Endothelial cell of umbilical vein (primary cell): ENCODE measurements around the gene C2orf74.

Source experiments
- CTCF ChIP-seq, 2 donors: IDR thresholded peaks; 1 replicate in 1 of 2; 2 replicates in 1 of 2; pipeline ENCODE4 v1.5.1; 2011; ENCODE audit warnings: low read length in 2 of 2, mild to moderate bottlenecking in 2 of 2, moderate library complexity in 2 of 2, control low read depth in 1 of 2, inconsistent platforms in 1 of 2, low read depth in 1 of 2; ENCODE audit not compliant: insufficient read depth in 1 of 2; ENCODE audit errors: extremely low read depth in 1 of 2
- POLR2A ChIP-seq: IDR thresholded peaks from 2 replicates; pipeline ENCODE4 v1.6.1; 2012; ENCODE audit warnings: low read depth, mild to moderate bottlenecking, control low read depth, low read length
- POLR2AphosphoS5 ChIP-seq: IDR thresholded peaks from 2 replicates; pipeline ENCODE4 v1.6.1; 2012; ENCODE audit warnings: low read depth, mild to moderate bottlenecking, control low read depth, low read length, moderate library complexity; ENCODE audit not compliant: insufficient read depth

DNA sequence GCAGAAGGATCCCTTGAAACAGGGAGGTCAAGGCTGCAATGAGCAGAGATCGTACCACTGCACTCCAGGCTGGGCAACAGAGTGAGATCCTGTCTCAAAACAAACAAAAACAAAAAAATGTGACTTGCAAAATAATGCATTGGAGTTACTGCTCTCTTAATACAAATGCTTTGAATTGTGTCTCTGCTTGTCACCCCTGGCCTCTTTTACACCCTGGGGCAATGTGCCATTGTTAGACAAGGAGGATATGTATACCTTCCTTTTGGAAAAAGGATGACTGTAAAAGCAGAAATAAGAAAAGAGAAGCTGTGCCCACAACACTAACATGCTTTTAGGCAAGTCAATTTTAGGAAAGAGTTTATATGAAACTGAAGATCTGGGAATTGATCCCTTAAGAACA, 20.8 kb upstream of the C2orf74 start:
- no peak for TF ChIP-seq POLR2AphosphoS5
- TF ChIP-seq CTCF (IDR thresholded peaks at IDR 0.05; ENCODE audit: extremely low read depth in 1 of 2, insufficient read depth in 1 of 2, low read depth in 1 of 2, low read length in 2 of 2), result no peak
- TF ChIP-seq POLR2A, result no peak
